GM12878 (cell line): ENCODE data around the gene ESPNL. TPM values are rescaled to one million over a fixed set of nuclear protein-coding genes. Genes with fewer than 3 reads are reported as not detected.

ENCODE experiments used
- ATAC-seq: fragments of 200-7000 bp; cut with Tn5 transposase; 3 replicates; pipeline ENCODE4 v1.9.1; 2020; ENCODE audit warnings: mild to moderate bottlenecking, moderate library complexity
- BruUV-seq: library from RNA; stranded (reverse); fragments of 400-500 nt; replicated peaks from 2 replicates; lab custom pipeline; 2021; lab: Mats Ljungman, UMichigan
- CTCF ChIA-PET: fragments of 300-600 bp; sonication (Branson Sonifier 250); formaldehyde crosslinking; extraction: SDS; loops from one replicate; lab custom pipeline; 2021; ENCODE audit warnings: inconsistent platforms; lab: Yijun Ruan, JAX
- POLR2A ChIA-PET: fragments of 350-600 bp; formaldehyde crosslinking; extraction: SDS; loops from one replicate; lab custom pipeline; 2021; ENCODE audit warnings: inconsistent platforms; lab: Charles Lee
- RAD21 ChIA-PET: fragments of 300-600 bp; sonication (Branson Sonifier 250); formaldehyde crosslinking; loops from one replicate; lab custom pipeline; 2023; ENCODE audit warnings: antibody characterized with exemption; ENCODE audit not compliant: unreplicated experiment; lab: Charles Lee
- SMC1A ChIA-PET: fragments of 300-600 bp; sonication (Branson Sonifier 250); formaldehyde crosslinking; loops from one replicate; lab custom pipeline; 2023; ENCODE audit not compliant: unreplicated experiment, uncharacterized antibody; lab: Charles Lee
- DNase-seq: peaks from one replicate; pipeline ENCODE4 v3.0.0-alpha.2; 2011; ENCODE audit warnings: low read depth, low spot score
- FAIRE-seq: peaks from 3 replicates; lab custom pipeline; 2011; peaks lifted over from hg19 to GRCh38; lab: Jason Lieb, UNC
- H2AFZ ChIP-seq: 2 replicates; pipeline ENCODE4 v1.6.0; 2011; ENCODE audit warnings: low read depth, low read length, control low read depth; ENCODE audit not compliant: control insufficient read depth
- H3K27ac ChIP-seq: 2 replicates; pipeline ENCODE4 v1.5.1; 2011; ENCODE audit warnings: control low read depth; ENCODE audit not compliant: control insufficient read depth, insufficient read depth
- H3K27me3 ChIP-seq, 2 experiments: replicated peaks in 1 of 2; 2 replicates each; pipeline versions ENCODE4 v1.6.0 to v1.6.1; 2011; ENCODE audit warnings: low read length in 1 of 2; ENCODE audit not compliant: control insufficient read depth in 2 of 2, insufficient read depth in 2 of 2
- H3K36me3 ChIP-seq, 2 experiments: 2 replicates each; pipeline ENCODE4 v1.5.1; 2011; ENCODE audit warnings: low read length in 1 of 2; ENCODE audit not compliant: control insufficient read depth in 2 of 2, insufficient read depth in 2 of 2
- H3K4me1 ChIP-seq: 2 replicates; pipeline ENCODE4 v1.6.1; 2011; ENCODE audit warnings: mild to moderate bottlenecking, low read length, moderate library complexity, mixed read lengths; ENCODE audit not compliant: control insufficient read depth, insufficient read depth
- H3K4me2 ChIP-seq: 2 replicates; pipeline ENCODE4 v1.6.0; 2011; ENCODE audit warnings: control low read depth; ENCODE audit not compliant: control insufficient read depth, insufficient read depth
- H3K4me3 ChIP-seq: fragments of 200-600 bp; sonication (generic); 2 replicates; pipeline ENCODE4 v1.5.1; 2016
- H3K79me2 ChIP-seq: 2 replicates; pipeline ENCODE4 v1.6.0; 2011; ENCODE audit warnings: low read length; ENCODE audit not compliant: control insufficient read depth, insufficient read depth
- H3K9ac ChIP-seq: 2 replicates; pipeline ENCODE4 v1.8.0; 2011; ENCODE audit warnings: low read length, control low read depth, mixed read lengths; ENCODE audit not compliant: control insufficient read depth, insufficient read depth
- H3K9me3 ChIP-seq: replicated peaks from 3 replicates; pipeline ENCODE4 v1.5.1; 2011; ENCODE audit warnings: mild to moderate bottlenecking, low read length; ENCODE audit not compliant: control insufficient read depth, insufficient read depth
- H4K20me1 ChIP-seq: 2 replicates; pipeline ENCODE4 v1.6.0; 2011; ENCODE audit not compliant: control insufficient read depth, insufficient read depth
- NFYA ChIP-seq: IDR thresholded peaks from 2 replicates; pipeline ENCODE4 v1.6.1; 2011; ENCODE audit warnings: low read depth, mild to moderate bottlenecking, low read length, improper control_type of control experiment, borderline replicate concordance
- PAX5 ChIP-seq: IDR thresholded peaks from 2 replicates; pipeline ENCODE4 v1.6.1; 2011; ENCODE audit warnings: low read depth, low read length, borderline replicate concordance
- YY1 ChIP-seq: IDR thresholded peaks from 2 replicates; pipeline ENCODE4 v1.6.1; 2011; ENCODE audit warnings: low read depth, mild to moderate bottlenecking, low read length
- WGBS: methylation state at CpG from one replicate; pipeline ENCODE4 v1.1.6; 2016; ENCODE audit warnings: low lambda C conversion rate; ENCODE audit not compliant: insufficient replicate concordance, insufficient coverage; ENCODE audit errors: missing lambda C conversion rate; 5-methylcytosine and 5-hydroxymethylcytosine counted together
- in situ Hi-C: fragments of 300-500 bp; cut with MboI; formaldehyde crosslinking; loops from 9 replicates; pipeline ENCODE4 v1.14.3; 2018; ENCODE audit warnings: mixed read lengths
- intact Hi-C: fragments of 100-400 bp; cut with micrococcal nuclease; formaldehyde crosslinking; loops from one replicate; pipeline ENCODE4 v1.14.2; 2022; ENCODE audit not compliant: unreplicated experiment
- polyA plus RNA-seq, 11 experiments: library from polyadenylated mRNA; depleted of rRNA in 4 of 11; unstranded in 6 of 11; stranded (reverse) in 5 of 11; fragments of >200 nt; fragmentation: Nextera tagmentation in 4 of 11; fragmentation: Illumina TruSeq in 1 of 11; extraction: Ambion mirVana in 4 of 11; extraction: Trizol in 1 of 11; gene quantifications; 1 replicate in 1 of 11; 2 replicates in 10 of 11; pipeline versions ENCODE4 v1.2.1 to v1.2.3, GENCODE V29; 2011 to 2016; ENCODE audit warnings: inconsistent platforms in 2 of 11, missing spikeins in 2 of 11, low read depth in 1 of 11
- total RNA-seq, 4 experiments: library from RNA; depleted of rRNA in 3 of 4; stranded (reverse); fragments of >200 nt in 3 of 4; fragmentation: Illumina TruSeq in 1 of 4; extraction: Trizol in 1 of 4; gene quantifications; 2 replicates each; pipeline versions ENCODE4 v1.2.1 to v1.2.3, GENCODE V29; 2013 to 2021
- TF ChIP-seq, protein P1 (sequence below): fragments of 450-650 bp; conservative IDR thresholded peaks from 2 replicates; pipeline ENCODE4 v1.6.1; 2017; ENCODE audit warnings: mild to moderate bottlenecking, moderate library complexity
- TF ChIP-seq, protein P2 (sequence below): IDR thresholded peaks from 2 replicates; pipeline ENCODE4 v1.6.1; 2011; ENCODE audit warnings: borderline replicate concordance, low read depth, mild to moderate bottlenecking, moderate library complexity, low read length; ENCODE audit not compliant: insufficient read depth, poor library complexity, severe bottlenecking

ESPNL gene
- total and polyA plus RNA-seq, 10 of the 15 experiments (the other 5 are each of a cell fraction or from before 2014, with no cell fraction given): 0.05 to 0.94 (median 0.36) TPM; not detected in 3

DNA sequence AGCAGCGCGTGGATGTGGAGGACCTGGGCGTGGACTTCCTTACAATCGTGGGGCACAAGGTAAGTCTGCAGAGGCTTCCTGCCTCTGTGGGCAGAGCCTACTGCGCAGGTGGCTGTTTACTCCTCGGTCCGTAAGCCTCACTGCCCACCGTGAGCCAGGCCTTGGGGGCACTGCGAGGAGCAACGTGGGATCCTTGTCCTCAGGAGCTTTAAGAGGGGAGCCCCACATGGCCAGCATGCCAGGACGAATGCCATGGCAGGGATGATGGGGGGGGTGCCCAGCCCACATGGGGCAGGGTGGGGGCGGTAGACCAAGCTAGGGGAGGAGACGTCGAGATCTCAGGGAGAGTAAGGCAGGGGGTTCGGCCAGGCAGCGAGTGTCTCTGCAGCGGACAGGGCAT, 18.0 kb upstream of the ESPNL start:
- no peak overlapping the region for H2AFZ ChIP-seq
- ChIA-PET SMC1A (interaction anchor here (0.8 kb wide), 1 partner anchor 27 kb away, joined by 3 read pairs; no protein-coding TSS in a partner anchor), CTCF (no interaction called here), RAD21 (no interaction called here), POLR2A (interaction anchor here (0.6 kb wide), 1 partner anchor 103 kb away, joined by 3 read pairs; no protein-coding TSS in a partner anchor)
- intact Hi-C loops (no loop called here), in situ Hi-C loops (no loop called here)
- no peaks in the 10 kb centered on the region for H4K20me1 ChIP-seq
- H3K9me3 ChIP-seq: no peaks in the 10 kb centered on the region
- no peak overlapping the region for H3K4me2 ChIP-seq
- no peaks in the 10 kb centered on the region for H3K4me1 ChIP-seq
- H3K79me2 ChIP-seq: no peaks in the 10 kb centered on the region
- DNase-seq (no peak), ATAC-seq (no peak), FAIRE-seq (no peak)
- H3K36me3 ChIP-seq: peaks cover 18 to 27% of the 10 kb centered on the region in 2 experiments
- BruUV-seq: no TSS peak
- H3K9ac ChIP-seq: no peak overlapping the region
- H3K27ac ChIP-seq: no peak overlapping the region
- TF ChIP-seq YY1: no peak
- TF ChIP-seq, protein P1, sequence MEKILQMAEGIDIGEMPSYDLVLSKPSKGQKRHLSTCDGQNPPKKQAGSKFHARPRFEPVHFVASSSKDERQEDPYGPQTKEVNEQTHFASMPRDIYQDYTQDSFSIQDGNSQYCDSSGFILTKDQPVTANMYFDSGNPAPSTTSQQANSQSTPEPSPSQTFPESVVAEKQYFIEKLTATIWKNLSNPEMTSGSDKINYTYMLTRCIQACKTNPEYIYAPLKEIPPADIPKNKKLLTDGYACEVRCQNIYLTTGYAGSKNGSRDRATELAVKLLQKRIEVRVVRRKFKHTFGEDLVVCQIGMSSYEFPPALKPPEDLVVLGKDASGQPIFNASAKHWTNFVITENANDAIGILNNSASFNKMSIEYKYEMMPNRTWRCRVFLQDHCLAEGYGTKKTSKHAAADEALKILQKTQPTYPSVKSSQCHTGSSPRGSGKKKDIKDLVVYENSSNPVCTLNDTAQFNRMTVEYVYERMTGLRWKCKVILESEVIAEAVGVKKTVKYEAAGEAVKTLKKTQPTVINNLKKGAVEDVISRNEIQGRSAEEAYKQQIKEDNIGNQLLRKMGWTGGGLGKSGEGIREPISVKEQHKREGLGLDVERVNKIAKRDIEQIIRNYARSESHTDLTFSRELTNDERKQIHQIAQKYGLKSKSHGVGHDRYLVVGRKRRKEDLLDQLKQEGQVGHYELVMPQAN: no peak
- TF ChIP-seq NFYA: no peak
- TF ChIP-seq, protein P2, sequence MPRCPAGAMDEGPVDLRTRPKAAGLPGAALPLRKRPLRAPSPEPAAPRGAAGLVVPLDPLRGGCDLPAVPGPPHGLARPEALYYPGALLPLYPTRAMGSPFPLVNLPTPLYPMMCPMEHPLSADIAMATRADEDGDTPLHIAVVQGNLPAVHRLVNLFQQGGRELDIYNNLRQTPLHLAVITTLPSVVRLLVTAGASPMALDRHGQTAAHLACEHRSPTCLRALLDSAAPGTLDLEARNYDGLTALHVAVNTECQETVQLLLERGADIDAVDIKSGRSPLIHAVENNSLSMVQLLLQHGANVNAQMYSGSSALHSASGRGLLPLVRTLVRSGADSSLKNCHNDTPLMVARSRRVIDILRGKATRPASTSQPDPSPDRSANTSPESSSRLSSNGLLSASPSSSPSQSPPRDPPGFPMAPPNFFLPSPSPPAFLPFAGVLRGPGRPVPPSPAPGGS: no peak
- no peak for TF ChIP-seq PAX5
- no peak overlapping the region for H3K4me3 ChIP-seq
- H3K27me3 ChIP-seq: no peaks in the 10 kb centered on the region
- WGBS: 97% methylated on average over 12 of the region's 17 CpGs
